H1 (cell line): Measurements from ENCODE around the gene SOHLH1. TPM values are rescaled to one million over a fixed set of nuclear protein-coding genes. Genes with fewer than 3 reads are reported as not detected.

Source experiments
- CTCF ChIA-PET: fragments of 300-600 bp; sonication (Branson Sonifier 250); formaldehyde crosslinking; loops from one replicate; lab custom pipeline; 2021; ENCODE audit not compliant: partially characterized antibody; lab: Charles Lee
- POLR2A ChIA-PET: fragments of 300-600 bp; sonication (Branson Sonifier 250); formaldehyde crosslinking; loops from one replicate; lab custom pipeline; 2021; ENCODE audit warnings: inconsistent platforms; ENCODE audit not compliant: partially characterized antibody; lab: Charles Lee
- DNase-seq, 2 experiments: peaks; one replicate each; pipeline versions ENCODE4 v3.0.0 to v3.0.0-alpha.2; 2010 to 2022; ENCODE audit warnings: low spot score in 2 of 2, low read depth in 1 of 2, mixed read lengths in 1 of 2
- FAIRE-seq: peaks from 2 replicates; lab custom pipeline; 2011; peaks lifted over from hg19 to GRCh38; lab: Jason Lieb, UNC
- H2AFZ ChIP-seq: 2 replicates; pipeline ENCODE4 v1.8.1; 2012; ENCODE audit warnings: low read length, inconsistent platforms
- H2AK5ac ChIP-seq: 2 replicates; pipeline ENCODE4 v1.6.1; 2013; ENCODE audit warnings: low read depth, low read length
- H2BK120ac ChIP-seq: replicated peaks from 2 replicates; pipeline ENCODE3; 2013; ENCODE audit warnings: low read depth, low read length, inconsistent platforms
- H2BK12ac ChIP-seq: 2 replicates; pipeline ENCODE4 v1.6.1; 2013; ENCODE audit warnings: low read depth, low read length
- H2BK15ac ChIP-seq: 2 replicates; pipeline ENCODE4 v1.6.1; 2013; ENCODE audit warnings: low read length
- H2BK20ac ChIP-seq: 2 replicates; pipeline ENCODE4 v1.6.1; 2013; ENCODE audit warnings: low read length
- H2BK5ac ChIP-seq: 2 replicates; pipeline ENCODE4 v1.6.1; 2013; ENCODE audit warnings: low read depth, low read length
- H3K14ac ChIP-seq: 2 replicates; pipeline ENCODE4 v1.6.1; 2013; ENCODE audit warnings: inconsistent platforms; ENCODE audit not compliant: insufficient read length
- H3K18ac ChIP-seq: 2 replicates; pipeline ENCODE4 v1.6.1; 2013; ENCODE audit warnings: low read length; ENCODE audit errors: extremely low read depth
- H3K23ac ChIP-seq: 2 replicates; pipeline ENCODE4 v1.6.1; 2013; ENCODE audit warnings: inconsistent platforms; ENCODE audit not compliant: insufficient read length
- H3K23me2 ChIP-seq: 2 replicates; pipeline ENCODE4 v1.6.1; 2013; ENCODE audit warnings: low read depth, low read length
- H3K27ac ChIP-seq: 2 replicates; pipeline ENCODE4 v1.6.1; 2011; ENCODE audit warnings: low read depth, low read length, inconsistent platforms
- H3K27me3 ChIP-seq, 4 experiments: replicated peaks in 1 of 4; 1 replicate in 1 of 4; 2 replicates in 3 of 4; pipeline versions ENCODE4 v1.6.1 to v1.8.1; 2011 to 2013; ENCODE audit warnings: low read length in 3 of 4, mild to moderate bottlenecking in 3 of 4, inconsistent platforms in 2 of 4, mixed read lengths in 2 of 4, moderate library complexity in 1 of 4; ENCODE audit not compliant: control insufficient read depth in 3 of 4, insufficient read depth in 3 of 4; ENCODE audit errors: extremely low read depth in 1 of 4
- H3K36me3 ChIP-seq, 4 experiments: 2 replicates each; pipeline versions ENCODE4 v1.6.1 to v1.8.1; 2011 to 2013; ENCODE audit warnings: mild to moderate bottlenecking in 4 of 4, low read length in 3 of 4, moderate library complexity in 2 of 4, control low read depth in 1 of 4, inconsistent platforms in 1 of 4; ENCODE audit not compliant: insufficient read depth in 4 of 4, control insufficient read depth in 2 of 4
- H3K4ac ChIP-seq: replicated peaks from 2 replicates; pipeline ENCODE3; 2013; ENCODE audit warnings: low read length, low read depth, mixed read lengths, inconsistent platforms; ENCODE audit not compliant: insufficient read length
- H3K4me1 ChIP-seq, 4 experiments: replicated peaks in 1 of 4; 1 replicate in 1 of 4; 2 replicates in 3 of 4; pipeline versions ENCODE4 v1.6.1 to v1.8.1; 2011 to 2013; ENCODE audit warnings: low read length in 3 of 4, inconsistent platforms in 2 of 4, mixed read lengths in 1 of 4; ENCODE audit not compliant: insufficient read depth in 4 of 4, control insufficient read depth in 3 of 4
- H3K4me2 ChIP-seq, 2 experiments: 2 replicates each; pipeline versions ENCODE4 v1.6.1 to v1.8.1; 2011 to 2013; ENCODE audit warnings: low read depth in 2 of 2, low read length in 2 of 2, control low read depth in 1 of 2, inconsistent platforms in 1 of 2, mild to moderate bottlenecking in 1 of 2; ENCODE audit not compliant: insufficient read depth in 1 of 2
- H3K4me3 ChIP-seq, 4 experiments: fragments of 200-600, 300-600 bp in 1 of 4; sonication (generic), shearing (Covaris generic), sonication (Bioruptor Twin) in 1 of 4; 2 replicates each; pipeline versions ENCODE4 v1.5.1 to v1.8.1; 2011 to 2016; ENCODE audit warnings: low read length in 4 of 4, low read depth in 3 of 4, control low read depth in 2 of 4, inconsistent platforms in 2 of 4, mild to moderate bottlenecking in 2 of 4, mixed read lengths in 1 of 4, moderate library complexity in 1 of 4; ENCODE audit not compliant: insufficient read depth in 2 of 4; ENCODE audit errors: extremely low read depth in 1 of 4
- H3K56ac ChIP-seq: replicated peaks from 2 replicates; pipeline ENCODE3; 2013; ENCODE audit warnings: low read depth, mild to moderate bottlenecking, mixed read lengths, low read length, inconsistent platforms; ENCODE audit not compliant: insufficient read length
- H3K79me1 ChIP-seq: 2 replicates; pipeline ENCODE4 v1.6.1; 2013; ENCODE audit warnings: low read depth, low read length, control low read depth
- H3K79me2 ChIP-seq, 2 experiments: 2 replicates each; pipeline versions ENCODE4 v1.6.1 to v1.8.1; 2012 to 2013; ENCODE audit warnings: low read length in 2 of 2, mild to moderate bottlenecking in 2 of 2, inconsistent platforms in 1 of 2; ENCODE audit not compliant: insufficient read depth in 2 of 2, control insufficient read depth in 1 of 2
- H3K9ac ChIP-seq, 4 experiments: replicated peaks in 1 of 4; 1 replicate in 1 of 4; 2 replicates in 3 of 4; pipeline versions ENCODE4 v1.6.1 to v1.8.1; 2011 to 2013; ENCODE audit warnings: low read depth in 3 of 4, low read length in 3 of 4, control low read depth in 2 of 4, mild to moderate bottlenecking in 2 of 4, moderate library complexity in 2 of 4, inconsistent platforms in 1 of 4; ENCODE audit errors: extremely low read depth in 1 of 4
- H3K9me3 ChIP-seq, 2 experiments: 2 replicates each; pipeline versions ENCODE4 v1.6.1 to v1.8.1; 2012 to 2013; ENCODE audit warnings: mild to moderate bottlenecking in 2 of 2, moderate library complexity in 2 of 2, control low read depth in 1 of 2, inconsistent platforms in 1 of 2, low read depth in 1 of 2, low read length in 1 of 2, mixed read lengths in 1 of 2; ENCODE audit not compliant: insufficient read depth in 2 of 2
- H4K20me1 ChIP-seq, 2 experiments: replicated peaks in 1 of 2; 2 replicates each; pipeline versions ENCODE3 to v1.8.1; 2011 to 2013; ENCODE audit warnings: inconsistent platforms in 2 of 2, low read length in 2 of 2, mild to moderate bottlenecking in 1 of 2; ENCODE audit not compliant: insufficient read depth in 2 of 2, control insufficient read depth in 1 of 2
- H4K5ac ChIP-seq: 2 replicates; pipeline ENCODE4 v1.6.1; 2013; ENCODE audit warnings: low read length, low read depth, mixed read lengths, inconsistent platforms; ENCODE audit not compliant: insufficient read length
- H4K8ac ChIP-seq: 2 replicates; pipeline ENCODE4 v1.8.0; 2013; ENCODE audit warnings: mild to moderate bottlenecking, moderate library complexity, low read length, inconsistent platforms; ENCODE audit not compliant: insufficient read depth; ENCODE audit errors: extremely low read depth
- H4K91ac ChIP-seq: replicated peaks from 2 replicates; pipeline ENCODE3; 2013; ENCODE audit warnings: low read length, mixed read lengths, inconsistent platforms; ENCODE audit not compliant: insufficient read length
- CHD1 ChIP-seq: IDR thresholded peaks from 2 replicates; pipeline ENCODE4 v1.6.1; 2012; ENCODE audit warnings: low read depth, low read length, improper control_type of control experiment
- CHD2 ChIP-seq: IDR thresholded peaks from 2 replicates; pipeline ENCODE4 v1.6.1; 2012; ENCODE audit warnings: low read length, improper control_type of control experiment
- MAFK ChIP-seq: IDR thresholded peaks from 2 replicates; pipeline ENCODE4 v1.6.1; 2012; ENCODE audit warnings: low read depth, mild to moderate bottlenecking, improper control_type of control experiment, low read length
- MAX ChIP-seq: IDR thresholded peaks from 2 replicates; pipeline ENCODE4 v1.6.1; 2012; ENCODE audit warnings: inconsistent platforms
- PHF8 ChIP-seq: fragments of 200-600 bp; sonication (generic); conservative IDR thresholded peaks from 2 replicates; pipeline ENCODE4 v1.7.1; 2012; ENCODE audit warnings: low read depth, mild to moderate bottlenecking, inconsistent platforms, low read length, moderate library complexity
- POLR2A ChIP-seq, 2 experiments: IDR thresholded peaks; 1 replicate in 1 of 2; 2 replicates in 1 of 2; pipeline ENCODE4 v1.6.1; 2011; ENCODE audit warnings: low read depth in 2 of 2, low read length in 2 of 2, mild to moderate bottlenecking in 2 of 2; ENCODE audit errors: control extremely low read depth in 1 of 2
- POU5F1 ChIP-seq: IDR thresholded peaks from 2 replicates; pipeline ENCODE4 v1.6.1; 2011; ENCODE audit warnings: low read depth, mild to moderate bottlenecking, low read length, moderate library complexity
- RNF2 ChIP-seq: fragments of 200-900, 300-1000 bp; sonication (generic); IDR thresholded peaks from 2 replicates; pipeline ENCODE4 v1.7.1; 2016; ENCODE audit warnings: borderline replicate concordance, low read depth, mild to moderate bottlenecking, antibody characterized with exemption, low read length; ENCODE audit not compliant: poor library complexity, severe bottlenecking; ENCODE audit errors: missing control alignments
- SIN3A ChIP-seq, 2 experiments: IDR thresholded peaks in 1 of 2; conservative IDR thresholded peaks in 1 of 2; 2 replicates each; pipeline ENCODE4 v1.6.1; 2011 to 2012; ENCODE audit warnings: low read length in 2 of 2, improper control_type of control experiment in 1 of 2, low read depth in 1 of 2, mild to moderate bottlenecking in 1 of 2
- SIX5 ChIP-seq: IDR thresholded peaks from 2 replicates; pipeline ENCODE4 v1.6.1; 2011; ENCODE audit warnings: mild to moderate bottlenecking, low read depth, low read length
- TAF7 ChIP-seq: optimal IDR thresholded peaks from 2 replicates; pipeline ENCODE3; 2011; ENCODE audit warnings: low read depth, mild to moderate bottlenecking, inconsistent platforms, low read length, moderate library complexity, borderline replicate concordance
- TEAD4 ChIP-seq: IDR thresholded peaks from 2 replicates; pipeline ENCODE4 v1.6.1; 2012; ENCODE audit warnings: low read depth, low read length, inconsistent platforms, mixed read lengths
- WGBS, 2 experiments: shearing (Covaris generic) in 1 of 2; methylation state at CpG; one replicate each; pipeline versions ENCODE4 v1.1.6 to v1.1.7; 2013 to 2015; ENCODE audit warnings: low lambda C conversion rate in 2 of 2, mixed read lengths in 2 of 2, inconsistent platforms in 1 of 2, low coverage in 1 of 2, missing lambda C conversion rate in 1 of 2; ENCODE audit not compliant: insufficient replicate concordance in 2 of 2, insufficient coverage in 1 of 2, insufficient read length in 1 of 2; ENCODE audit errors: extremely low coverage in 1 of 2, missing lambda C conversion rate in 1 of 2; 5-methylcytosine and 5-hydroxymethylcytosine counted together
- polyA plus RNA-seq, 7 experiments: library from polyadenylated mRNA; depleted of rRNA in 3 of 7; stranded (reverse) in 5 of 7; unstranded in 2 of 7; fragments of >200 nt in 5 of 7; fragments of 200-250 nt in 2 of 7; gene quantifications; 1 replicate in 5 of 7; 2 replicates in 1 of 7; 4 replicates in 1 of 7; pipeline versions ENCODE4 v1.2.1 to v1.2.3, GENCODE V29; 2011 to 2013; ENCODE audit warnings: missing spikeins in 2 of 7, mixed read lengths in 2 of 7
- total RNA-seq: library from RNA; stranded (reverse); fragmentation: NEBNext Ultra II Directional; extraction: Animal tissue kit (Norgen Biotek cat#: 25700); gene quantifications from 2 replicates; pipeline ENCODE4 v1.2.1, GENCODE V29; 2021

SOHLH1 gene
- total and polyA plus RNA-seq, 2 of the 8 experiments (the other 6 are each of a cell fraction or from before 2014, with no cell fraction given) = 0.11 TPM; not detected in 1

- TF ChIP-seq PHF8 (no peak), MAX (no peak), TEAD4 (no peak), POLR2A (IDR thresholded peaks at IDR 0.05; ENCODE audit: control extremely low read depth in 1 of 2, low read depth in 2 of 2, low read length in 2 of 2) (no peak), TAF7 (no peak), MAFK (no peak), SIX5 (no peak), POU5F1 (no peak), RNF2 (no peak), CHD1 (no peak), CHD2 (no peak), SIN3A (conservative IDR thresholded peaks at IDR 0.05 in 1 of 2, IDR thresholded peaks at IDR 0.05 in 1 of 2; ENCODE audit: low read depth in 1 of 2, low read length in 2 of 2) (no peak)
- Histone ChIP-seq H3K14ac (no peak overlapping the region), H3K4me1 (no peaks in the 10 kb centered on the region; a peak in 1 of 7 replicates), H3K23me2 (no peaks in the 10 kb centered on the region), H3K79me2 (no peaks in the 10 kb centered on the region), H4K5ac (no peak overlapping the region), H2BK15ac (no peak overlapping the region), H3K27ac (no peak overlapping the region), H3K9me3 (no peaks in the 10 kb centered on the region), H3K36me3 (no peaks in the 10 kb centered on the region), H3K9ac (no peak overlapping the region), H2BK120ac (no peak overlapping the region), H4K8ac (no peak overlapping the region), H2AFZ (no peak overlapping the region), H4K20me1 (no peaks in the 10 kb centered on the region), H3K79me1 (no peaks in the 10 kb centered on the region), H2BK12ac (no peak overlapping the region), H3K27me3 (no peaks in the 10 kb centered on the region), H2AK5ac (no peak overlapping the region), H3K56ac (no peak overlapping the region), H2BK20ac (no peak overlapping the region), H3K4me2 (no peak overlapping the region), H3K23ac (no peak overlapping the region), H4K91ac (no peak overlapping the region), H3K4me3 (no peak overlapping the region), H3K18ac (no peak overlapping the region), H2BK5ac (no peak overlapping the region), H3K4ac (no peak overlapping the region)
- FAIRE-seq = no peak
- POLR2A ChIA-PET = interaction anchor here (0.7 kb wide), 1 partner anchor 79 kb away, joined by 3 read pairs; no protein-coding TSS in a partner anchor
- CTCF ChIA-PET = interaction anchor here (0.9 to 1.3 kb wide), 3 partner anchors 43 to 143 kb away, joined by 3 to 5 read pairs (median 3); no protein-coding TSS in a partner anchor
- WGBS, 2 experiments = 92% methylated on average over 23 of the region's 24 CpGs; no CpG with 5 or more reads in 1 of the 2 experiments
- no peak for DNase-seq
These were observed 46.5 kb upstream of the SOHLH1 start for GRCh38 chr9:135745686-135746324.
